GM12878 (cell line): ENCODE results near the gene PMEL. TPM values are rescaled to one million over a fixed set of nuclear protein-coding genes. Genes with fewer than 3 reads are reported as not detected.

Experiments
- ATAC-seq: fragments of 200-7000 bp; cut with Tn5 transposase; 3 replicates; pipeline ENCODE4 v1.9.1; 2020; ENCODE audit warnings: mild to moderate bottlenecking, moderate library complexity
- BruUV-seq: library from RNA; stranded (reverse); fragments of 400-500 nt; replicated peaks from 2 replicates; lab custom pipeline; 2021; lab: Mats Ljungman, UMichigan
- CTCF ChIA-PET: fragments of 300-600 bp; sonication (Branson Sonifier 250); formaldehyde crosslinking; extraction: SDS; loops from one replicate; lab custom pipeline; 2021; ENCODE audit warnings: inconsistent platforms; lab: Yijun Ruan, JAX
- POLR2A ChIA-PET: fragments of 350-600 bp; formaldehyde crosslinking; extraction: SDS; loops from one replicate; lab custom pipeline; 2021; ENCODE audit warnings: inconsistent platforms; lab: Charles Lee
- RAD21 ChIA-PET: fragments of 300-600 bp; sonication (Branson Sonifier 250); formaldehyde crosslinking; loops from one replicate; lab custom pipeline; 2023; ENCODE audit warnings: antibody characterized with exemption; ENCODE audit not compliant: unreplicated experiment; lab: Charles Lee
- SMC1A ChIA-PET: fragments of 300-600 bp; sonication (Branson Sonifier 250); formaldehyde crosslinking; loops from one replicate; lab custom pipeline; 2023; ENCODE audit not compliant: unreplicated experiment, uncharacterized antibody; lab: Charles Lee
- DNase-seq: peaks from one replicate; pipeline ENCODE4 v3.0.0-alpha.2; 2011; ENCODE audit warnings: low read depth, low spot score
- FAIRE-seq: peaks from 3 replicates; lab custom pipeline; 2011; peaks lifted over from hg19 to GRCh38; lab: Jason Lieb, UNC
- H2AFZ ChIP-seq: 2 replicates; pipeline ENCODE4 v1.6.0; 2011; ENCODE audit warnings: low read depth, low read length, control low read depth; ENCODE audit not compliant: control insufficient read depth
- H3K27ac ChIP-seq: 2 replicates; pipeline ENCODE4 v1.5.1; 2011; ENCODE audit warnings: control low read depth; ENCODE audit not compliant: control insufficient read depth, insufficient read depth
- H3K27me3 ChIP-seq, 2 experiments: replicated peaks in 1 of 2; 2 replicates each; pipeline versions ENCODE4 v1.6.0 to v1.6.1; 2011; ENCODE audit warnings: low read length in 1 of 2; ENCODE audit not compliant: control insufficient read depth in 2 of 2, insufficient read depth in 2 of 2
- H3K36me3 ChIP-seq, 2 experiments: 2 replicates each; pipeline ENCODE4 v1.5.1; 2011; ENCODE audit warnings: low read length in 1 of 2; ENCODE audit not compliant: control insufficient read depth in 2 of 2, insufficient read depth in 2 of 2
- H3K4me1 ChIP-seq: 2 replicates; pipeline ENCODE4 v1.6.1; 2011; ENCODE audit warnings: mild to moderate bottlenecking, low read length, moderate library complexity, mixed read lengths; ENCODE audit not compliant: control insufficient read depth, insufficient read depth
- H3K4me2 ChIP-seq: 2 replicates; pipeline ENCODE4 v1.6.0; 2011; ENCODE audit warnings: control low read depth; ENCODE audit not compliant: control insufficient read depth, insufficient read depth
- H3K4me3 ChIP-seq: fragments of 200-600 bp; sonication (generic); 2 replicates; pipeline ENCODE4 v1.5.1; 2016
- H3K79me2 ChIP-seq: 2 replicates; pipeline ENCODE4 v1.6.0; 2011; ENCODE audit warnings: low read length; ENCODE audit not compliant: control insufficient read depth, insufficient read depth
- H3K9ac ChIP-seq: 2 replicates; pipeline ENCODE4 v1.8.0; 2011; ENCODE audit warnings: low read length, control low read depth, mixed read lengths; ENCODE audit not compliant: control insufficient read depth, insufficient read depth
- H3K9me3 ChIP-seq: replicated peaks from 3 replicates; pipeline ENCODE4 v1.5.1; 2011; ENCODE audit warnings: mild to moderate bottlenecking, low read length; ENCODE audit not compliant: control insufficient read depth, insufficient read depth
- H4K20me1 ChIP-seq: 2 replicates; pipeline ENCODE4 v1.6.0; 2011; ENCODE audit not compliant: control insufficient read depth, insufficient read depth
- CBFB ChIP-seq: IDR thresholded peaks from 2 replicates; pipeline ENCODE4 v1.6.1; 2016; ENCODE audit warnings: antibody characterized with exemption, low read depth
- ESRRA ChIP-seq: IDR thresholded peaks from 2 replicates; pipeline ENCODE4 v1.6.1; 2012; ENCODE audit warnings: mild to moderate bottlenecking, low read length, improper control_type of control experiment
- ETV6 ChIP-seq, 2 experiments: fragments of 450-650 bp in 1 of 2; IDR thresholded peaks in 1 of 2; conservative IDR thresholded peaks in 1 of 2; 2 replicates each; pipeline ENCODE4 v1.6.1; 2014; ENCODE audit warnings: antibody characterized with exemption in 1 of 2, borderline replicate concordance in 1 of 2, low read depth in 1 of 2, mild to moderate bottlenecking in 1 of 2, moderate library complexity in 1 of 2
- GATAD2B ChIP-seq: fragments of 450-650 bp; conservative IDR thresholded peaks from 2 replicates; pipeline ENCODE4 v1.6.1; 2017; ENCODE audit warnings: low read depth, mild to moderate bottlenecking, moderate library complexity
- HCFC1 ChIP-seq: fragments of 150-350 bp; IDR thresholded peaks from 2 replicates; pipeline ENCODE4 v1.6.1; 2014; ENCODE audit warnings: low read length
- IRF4 ChIP-seq: IDR thresholded peaks from 2 replicates; pipeline ENCODE4 v1.6.1; 2011; ENCODE audit warnings: low read depth, low read length
- NFIC ChIP-seq: IDR thresholded peaks from 2 replicates; pipeline ENCODE4 v1.6.1; 2012; ENCODE audit warnings: low read depth, mild to moderate bottlenecking, inconsistent platforms, low read length, moderate library complexity
- NFYA ChIP-seq: IDR thresholded peaks from 2 replicates; pipeline ENCODE4 v1.6.1; 2011; ENCODE audit warnings: low read depth, mild to moderate bottlenecking, low read length, improper control_type of control experiment, borderline replicate concordance
- RAD51 ChIP-seq: fragments of 450-650 bp; IDR thresholded peaks from 2 replicates; pipeline ENCODE4 v1.6.1; 2016; ENCODE audit warnings: moderate library complexity, mild to moderate bottlenecking, inconsistent platforms
- RBBP5 ChIP-seq: fragments of 200-600 bp; sonication (generic); conservative IDR thresholded peaks from 2 replicates; pipeline ENCODE4 v1.6.1; 2016
- YBX1 ChIP-seq: fragments of 450-650 bp; IDR thresholded peaks from 2 replicates; pipeline ENCODE4 v1.6.1; 2016; ENCODE audit warnings: antibody characterized with exemption
- ZNF217 ChIP-seq: fragments of 450-650 bp; IDR thresholded peaks from 2 replicates; pipeline ENCODE4 v1.6.1; 2017; ENCODE audit warnings: antibody characterized with exemption, mild to moderate bottlenecking
- WGBS: methylation state at CpG from one replicate; pipeline ENCODE4 v1.1.6; 2016; ENCODE audit warnings: low lambda C conversion rate; ENCODE audit not compliant: insufficient replicate concordance, insufficient coverage; ENCODE audit errors: missing lambda C conversion rate; 5-methylcytosine and 5-hydroxymethylcytosine counted together
- in situ Hi-C: fragments of 300-500 bp; cut with MboI; formaldehyde crosslinking; loops from 9 replicates; pipeline ENCODE4 v1.14.3; 2018; ENCODE audit warnings: mixed read lengths
- intact Hi-C: fragments of 100-400 bp; cut with micrococcal nuclease; formaldehyde crosslinking; loops from one replicate; pipeline ENCODE4 v1.14.2; 2022; ENCODE audit not compliant: unreplicated experiment
- polyA plus RNA-seq, 11 experiments: library from polyadenylated mRNA; depleted of rRNA in 4 of 11; unstranded in 6 of 11; stranded (reverse) in 5 of 11; fragments of >200 nt; fragmentation: Nextera tagmentation in 4 of 11; fragmentation: Illumina TruSeq in 1 of 11; extraction: Ambion mirVana in 4 of 11; extraction: Trizol in 1 of 11; gene quantifications; 1 replicate in 1 of 11; 2 replicates in 10 of 11; pipeline versions ENCODE4 v1.2.1 to v1.2.3, GENCODE V29; 2011 to 2016; ENCODE audit warnings: inconsistent platforms in 2 of 11, missing spikeins in 2 of 11, low read depth in 1 of 11
- total RNA-seq, 4 experiments: library from RNA; depleted of rRNA in 3 of 4; stranded (reverse); fragments of >200 nt in 3 of 4; fragmentation: Illumina TruSeq in 1 of 4; extraction: Trizol in 1 of 4; gene quantifications; 2 replicates each; pipeline versions ENCODE4 v1.2.1 to v1.2.3, GENCODE V29; 2013 to 2021
- TF ChIP-seq, protein P1 (sequence below): fragments of 150-350 bp; IDR thresholded peaks from 2 replicates; pipeline ENCODE4 v1.6.1; 2016; ENCODE audit warnings: low read depth, low read length
- TF ChIP-seq, protein P2 (sequence below): fragments of 150-350 bp; IDR thresholded peaks from 2 replicates; pipeline ENCODE4 v1.6.1; 2014; ENCODE audit warnings: mild to moderate bottlenecking, low read depth, low read length
- TF ChIP-seq, protein P3 (sequence below): fragments of 450-650 bp; IDR thresholded peaks from 2 replicates; pipeline ENCODE4 v1.6.1; 2017; ENCODE audit warnings: mild to moderate bottlenecking, low read depth, inconsistent platforms; ENCODE audit not compliant: poor library complexity, severe bottlenecking
- TF ChIP-seq, protein P4 (sequence below), 3 experiments: IDR thresholded peaks in 2 of 3; conservative IDR thresholded peaks in 1 of 3; 2 replicates each; pipeline ENCODE4 v1.5.1; 2011; ENCODE audit warnings: low read depth in 3 of 3, low read length in 3 of 3, mild to moderate bottlenecking in 3 of 3, control low read depth in 2 of 3, moderate library complexity in 2 of 3, inconsistent platforms in 1 of 3, mixed read lengths in 1 of 3; ENCODE audit not compliant: control insufficient read depth in 2 of 3, insufficient read depth in 1 of 3; ENCODE audit errors: extremely low read depth in 1 of 3

PMEL gene
- total and polyA plus RNA-seq, 10 of the 15 experiments (the other 5 are each of a cell fraction or from before 2014, with no cell fraction given), result 0.32 to 1.6 (median 0.56) TPM

DNA sequence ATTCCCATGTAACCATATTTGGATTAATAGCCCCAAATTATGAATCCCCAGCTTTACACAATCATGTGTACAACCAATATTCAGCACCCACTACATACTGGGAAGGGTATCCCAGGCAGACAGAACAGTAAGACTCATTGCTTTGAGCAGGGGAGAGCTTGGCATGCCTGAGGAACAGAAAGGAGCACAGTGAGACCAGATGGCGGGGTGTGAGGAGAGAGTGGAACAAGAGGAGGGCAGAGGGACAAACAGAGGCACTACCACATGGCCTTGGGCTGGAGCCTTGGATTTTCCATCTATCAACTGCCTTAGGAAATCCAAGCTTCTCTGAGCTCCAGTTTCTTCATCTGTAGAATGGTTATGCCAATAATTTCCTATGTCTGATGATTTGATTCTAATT is 31.1 kb downstream of the PMEL start:
- H2AFZ ChIP-seq, result no peak overlapping the region
- no peak overlapping the region for H3K9ac ChIP-seq
- RAD21 ChIA-PET, result interaction anchor here (0.8 to 0.9 kb wide), 2 partner anchors 23 to 197 kb away, joined by 3 read pairs; no protein-coding TSS in a partner anchor
- H3K4me2 ChIP-seq, result no peak overlapping the region
- peaks cover 0 to 20% of the 10 kb centered on the region in 2 experiments; a peak in 3 of 4 replicates for H3K36me3 ChIP-seq
- H3K4me1 ChIP-seq, result peaks cover 10% of the 10 kb centered on the region
- DNase-seq (no peak), FAIRE-seq (no peak), ATAC-seq (no peak)
- H3K27me3 ChIP-seq, result no peaks in the 10 kb centered on the region
- SMC1A ChIA-PET, result interaction anchor here (1.2 to 3.4 kb wide), 7 partner anchors 11 to 117 kb away, joined by 3 to 12 read pairs (median 6); partner anchors contain the start of genes DNAJC14, ORMDL2, RAB5B and SARNP
- H3K4me3 ChIP-seq, result no peak overlapping the region
- CTCF ChIA-PET, result interaction anchor here (0.6 to 4.5 kb wide), 5 partner anchors 8 to 196 kb away, joined by 3 to 20 read pairs (median 4); no protein-coding TSS in a partner anchor
- H3K79me2 ChIP-seq, result peaks cover 18% of the 10 kb centered on the region
- in situ Hi-C loops (no loop called here), intact Hi-C loops (no loop called here)
- H3K27ac ChIP-seq, result no peak overlapping the region
- BruUV-seq, result no TSS peak
- 92% methylated on average over 1 of the region's 1 CpG for WGBS
- POLR2A ChIA-PET, result interaction anchor here (1.0 to 3.9 kb wide), 3 partner anchors 117 to 196 kb away, joined by 4 to 18 read pairs (median 4); partner anchors contain the start of genes GDF11, ORMDL2 and SARNP
- no peaks in the 10 kb centered on the region for H4K20me1 ChIP-seq
- no peaks in the 10 kb centered on the region for H3K9me3 ChIP-seq
- TF ChIP-seq ZNF217 (no peak), IRF4 (no peak), RAD51 (no peak), GATAD2B (no peak), YBX1 (no peak), HCFC1 (no peak), NFIC (no peak), RBBP5 (no peak), ESRRA (no peak), ETV6 (conservative IDR thresholded peaks at IDR 0.05 in 1 of 2, IDR thresholded peaks at IDR 0.05 in 1 of 2; ENCODE audit: borderline replicate concordance in 1 of 2, low read depth in 1 of 2) (no peak), NFYA (no peak), CBFB (no peak)
- TF ChIP-seq, protein P1, sequence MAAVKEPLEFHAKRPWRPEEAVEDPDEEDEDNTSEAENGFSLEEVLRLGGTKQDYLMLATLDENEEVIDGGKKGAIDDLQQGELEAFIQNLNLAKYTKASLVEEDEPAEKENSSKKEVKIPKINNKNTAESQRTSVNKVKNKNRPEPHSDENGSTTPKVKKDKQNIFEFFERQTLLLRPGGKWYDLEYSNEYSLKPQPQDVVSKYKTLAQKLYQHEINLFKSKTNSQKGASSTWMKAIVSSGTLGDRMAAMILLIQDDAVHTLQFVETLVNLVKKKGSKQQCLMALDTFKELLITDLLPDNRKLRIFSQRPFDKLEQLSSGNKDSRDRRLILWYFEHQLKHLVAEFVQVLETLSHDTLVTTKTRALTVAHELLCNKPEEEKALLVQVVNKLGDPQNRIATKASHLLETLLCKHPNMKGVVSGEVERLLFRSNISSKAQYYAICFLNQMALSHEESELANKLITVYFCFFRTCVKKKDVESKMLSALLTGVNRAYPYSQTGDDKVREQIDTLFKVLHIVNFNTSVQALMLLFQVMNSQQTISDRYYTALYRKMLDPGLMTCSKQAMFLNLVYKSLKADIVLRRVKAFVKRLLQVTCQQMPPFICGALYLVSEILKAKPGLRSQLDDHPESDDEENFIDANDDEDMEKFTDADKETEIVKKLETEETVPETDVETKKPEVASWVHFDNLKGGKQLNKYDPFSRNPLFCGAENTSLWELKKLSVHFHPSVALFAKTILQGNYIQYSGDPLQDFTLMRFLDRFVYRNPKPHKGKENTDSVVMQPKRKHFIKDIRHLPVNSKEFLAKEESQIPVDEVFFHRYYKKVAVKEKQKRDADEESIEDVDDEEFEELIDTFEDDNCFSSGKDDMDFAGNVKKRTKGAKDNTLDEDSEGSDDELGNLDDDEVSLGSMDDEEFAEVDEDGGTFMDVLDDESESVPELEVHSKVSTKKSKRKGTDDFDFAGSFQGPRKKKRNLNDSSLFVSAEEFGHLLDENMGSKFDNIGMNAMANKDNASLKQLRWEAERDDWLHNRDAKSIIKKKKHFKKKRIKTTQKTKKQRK, result no peak
- TF ChIP-seq, protein P2, sequence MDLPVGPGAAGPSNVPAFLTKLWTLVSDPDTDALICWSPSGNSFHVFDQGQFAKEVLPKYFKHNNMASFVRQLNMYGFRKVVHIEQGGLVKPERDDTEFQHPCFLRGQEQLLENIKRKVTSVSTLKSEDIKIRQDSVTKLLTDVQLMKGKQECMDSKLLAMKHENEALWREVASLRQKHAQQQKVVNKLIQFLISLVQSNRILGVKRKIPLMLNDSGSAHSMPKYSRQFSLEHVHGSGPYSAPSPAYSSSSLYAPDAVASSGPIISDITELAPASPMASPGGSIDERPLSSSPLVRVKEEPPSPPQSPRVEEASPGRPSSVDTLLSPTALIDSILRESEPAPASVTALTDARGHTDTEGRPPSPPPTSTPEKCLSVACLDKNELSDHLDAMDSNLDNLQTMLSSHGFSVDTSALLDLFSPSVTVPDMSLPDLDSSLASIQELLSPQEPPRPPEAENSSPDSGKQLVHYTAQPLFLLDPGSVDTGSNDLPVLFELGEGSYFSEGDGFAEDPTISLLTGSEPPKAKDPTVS, result no peak
- TF ChIP-seq, protein P3, sequence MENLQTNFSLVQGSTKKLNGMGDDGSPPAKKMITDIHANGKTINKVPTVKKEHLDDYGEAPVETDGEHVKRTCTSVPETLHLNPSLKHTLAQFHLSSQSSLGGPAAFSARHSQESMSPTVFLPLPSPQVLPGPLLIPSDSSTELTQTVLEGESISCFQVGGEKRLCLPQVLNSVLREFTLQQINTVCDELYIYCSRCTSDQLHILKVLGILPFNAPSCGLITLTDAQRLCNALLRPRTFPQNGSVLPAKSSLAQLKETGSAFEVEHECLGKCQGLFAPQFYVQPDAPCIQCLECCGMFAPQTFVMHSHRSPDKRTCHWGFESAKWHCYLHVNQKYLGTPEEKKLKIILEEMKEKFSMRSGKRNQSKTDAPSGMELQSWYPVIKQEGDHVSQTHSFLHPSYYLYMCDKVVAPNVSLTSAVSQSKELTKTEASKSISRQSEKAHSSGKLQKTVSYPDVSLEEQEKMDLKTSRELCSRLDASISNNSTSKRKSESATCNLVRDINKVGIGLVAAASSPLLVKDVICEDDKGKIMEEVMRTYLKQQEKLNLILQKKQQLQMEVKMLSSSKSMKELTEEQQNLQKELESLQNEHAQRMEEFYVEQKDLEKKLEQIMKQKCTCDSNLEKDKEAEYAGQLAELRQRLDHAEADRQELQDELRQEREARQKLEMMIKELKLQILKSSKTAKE, result no peak
- TF ChIP-seq, protein P4, sequence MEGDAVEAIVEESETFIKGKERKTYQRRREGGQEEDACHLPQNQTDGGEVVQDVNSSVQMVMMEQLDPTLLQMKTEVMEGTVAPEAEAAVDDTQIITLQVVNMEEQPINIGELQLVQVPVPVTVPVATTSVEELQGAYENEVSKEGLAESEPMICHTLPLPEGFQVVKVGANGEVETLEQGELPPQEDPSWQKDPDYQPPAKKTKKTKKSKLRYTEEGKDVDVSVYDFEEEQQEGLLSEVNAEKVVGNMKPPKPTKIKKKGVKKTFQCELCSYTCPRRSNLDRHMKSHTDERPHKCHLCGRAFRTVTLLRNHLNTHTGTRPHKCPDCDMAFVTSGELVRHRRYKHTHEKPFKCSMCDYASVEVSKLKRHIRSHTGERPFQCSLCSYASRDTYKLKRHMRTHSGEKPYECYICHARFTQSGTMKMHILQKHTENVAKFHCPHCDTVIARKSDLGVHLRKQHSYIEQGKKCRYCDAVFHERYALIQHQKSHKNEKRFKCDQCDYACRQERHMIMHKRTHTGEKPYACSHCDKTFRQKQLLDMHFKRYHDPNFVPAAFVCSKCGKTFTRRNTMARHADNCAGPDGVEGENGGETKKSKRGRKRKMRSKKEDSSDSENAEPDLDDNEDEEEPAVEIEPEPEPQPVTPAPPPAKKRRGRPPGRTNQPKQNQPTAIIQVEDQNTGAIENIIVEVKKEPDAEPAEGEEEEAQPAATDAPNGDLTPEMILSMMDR (IDR thresholded peaks at IDR 0.05 in 2 of 3, conservative IDR thresholded peaks at IDR 0.05 in 1 of 3; ENCODE audit: control insufficient read depth in 2 of 3, extremely low read depth in 1 of 3, insufficient read depth in 1 of 3, low read depth in 3 of 3, low read length in 3 of 3), result no peak
